Uterus (tissue), 4 donors: ENCODE measurements around the gene NFXL1. TPM values are rescaled to one million over a fixed set of nuclear protein-coding genes. Genes with fewer than 3 reads are reported as not detected.
"Not testable (repeated sequence)": the region's sequence is repeated elsewhere in the genome, so short reads cannot be mapped to it uniquely, and the experiment has no call there.

Experiments used
- DNase-seq, 2 donors: peaks; one replicate each; pipeline ENCODE4 v3.0.0-alpha.2; 2019 to 2020
- H3K27ac ChIP-seq, 2 donors: fragments of 200-600 bp; sonication (generic); 1 replicate in 1 of 2; 2 replicates in 1 of 2; pipeline ENCODE4 v1.5.1; 2016 to 2018
- H3K27me3 ChIP-seq, 2 donors: fragments of 200-600 bp; sonication (generic); one replicate each; pipeline ENCODE4 v1.5.1; 2018 to 2019; ENCODE audit warnings: control low read depth in 1 of 2
- H3K36me3 ChIP-seq, 2 donors: fragments of 200-600 bp; sonication (generic); one replicate each; pipeline ENCODE4 v1.5.1; 2019; ENCODE audit warnings: control low read depth in 1 of 2
- H3K4me1 ChIP-seq, 2 donors: fragments of 200-600 bp; sonication (generic); one replicate each; pipeline ENCODE4 v1.5.1; 2018 to 2019; ENCODE audit warnings: control low read depth in 1 of 2
- H3K4me3 ChIP-seq, 2 donors: fragments of 200-600 bp; sonication (generic); 1 replicate in 1 of 2; 2 replicates in 1 of 2; pipeline ENCODE4 v1.5.1; 2018 to 2019; ENCODE audit warnings: mild to moderate bottlenecking in 1 of 2
- H3K9me3 ChIP-seq, 2 donors: fragments of 200-600 bp; sonication (generic); one replicate each; pipeline ENCODE4 v1.5.1; 2019; ENCODE audit warnings: control low read depth in 1 of 2
- CTCF ChIP-seq, 4 experiments: fragments of 200-600 bp in 2 of 4; fragments of 450-650 bp in 2 of 4; sonication (generic) in 2 of 4; IDR thresholded peaks; one replicate each; pipeline ENCODE4 v1.5.1; 2016 to 2019; ENCODE audit warnings: antibody characterized with exemption in 4 of 4, mild to moderate bottlenecking in 2 of 4, moderate library complexity in 1 of 4
- POLR2A ChIP-seq, 2 donors: fragments of 450-650 bp; IDR thresholded peaks; one replicate each; pipeline ENCODE4 v1.6.1; 2016; ENCODE audit warnings: antibody characterized with exemption in 2 of 2, mild to moderate bottlenecking in 1 of 2, moderate library complexity in 1 of 2
- intact Hi-C: fragments of 100-400 bp; cut with DNase I; formaldehyde crosslinking; loops from one replicate; pipeline ENCODE4 v1.15.1; 2023; ENCODE audit warnings: low total_unique reads
- total RNA-seq, 4 donors: library from RNA; depleted of rRNA in 3 of 4; stranded (reverse); fragments of >200 nt in 3 of 4; gene quantifications; one replicate each; pipeline versions ENCODE4 v1.1.0 to v1.2.4, GENCODE V29; 2014 to 2023
- donor health status: DM: yes; HTN: yes; CAD: no.

The NFXL1 gene
- total RNA-seq, 4 donors from 2014 or later, result 5.9 to 24.9 (median 19.6) TPM

DNA sequence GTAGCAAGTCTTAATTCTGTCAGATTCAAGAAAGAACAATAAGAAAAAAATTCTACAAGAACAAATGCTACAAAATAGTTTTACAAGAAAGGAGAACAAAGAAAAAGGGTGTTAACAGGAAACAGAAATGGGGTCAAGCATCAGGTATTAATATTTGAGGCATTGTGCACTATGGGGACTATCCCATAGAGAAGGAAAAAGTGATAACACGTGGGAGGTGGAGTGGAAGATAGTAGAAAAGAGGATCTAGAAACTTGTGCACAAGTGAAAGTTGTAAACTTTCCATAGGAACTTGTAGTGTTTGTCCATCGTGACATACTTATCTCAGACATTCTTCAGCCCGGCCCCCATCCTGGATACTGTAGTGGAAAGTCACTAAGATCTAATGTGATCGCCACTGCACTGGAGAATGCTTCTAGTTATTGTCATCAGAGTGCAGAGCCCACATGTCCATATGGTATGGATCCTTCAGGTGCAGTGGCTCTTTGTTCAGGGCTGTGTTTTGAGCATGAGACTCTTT lies 15.4 kb upstream of the NFXL1 start:
- Histone ChIP-seq H3K4me3 (no peak overlapping the region), H3K36me3 (no peaks in the 10 kb centered on the region), H3K4me1 (peaks cover 0 to 3% of the 10 kb centered on the region in 2 donors), H3K27ac (no peak overlapping the region), H3K9me3 (no peaks in the 10 kb centered on the region), H3K27me3 (no peaks in the 10 kb centered on the region)
- no peak for TF ChIP-seq POLR2A (IDR thresholded peaks at IDR 0.05)
- TF ChIP-seq CTCF (IDR thresholded peaks at IDR 0.05), result no peak
- intact Hi-C loops, result no loop called here
- no peak for DNase-seq

- intact Hi-C loops, result no loop called here
- no peaks in the 10 kb centered on the region for H3K36me3 ChIP-seq
- peak; percentile 21 to 29 for DNase-seq
- no peak overlapping the region for H3K4me3 ChIP-seq
- no peaks in the 10 kb centered on the region for H3K4me1 ChIP-seq
- no peaks in the 10 kb centered on the region for H3K9me3 ChIP-seq
- TF ChIP-seq POLR2A (IDR thresholded peaks at IDR 0.05) (no peak), CTCF (IDR thresholded peaks at IDR 0.05) (peak; percentile 35 to 59 (median 48))
- no peaks in the 10 kb centered on the region for H3K27me3 ChIP-seq
- no peak overlapping the region for H3K27ac ChIP-seq
Observed at GRCh38 chr4:47926667-47927258, 12.4 kb upstream of the NFXL1 start.

- DNase-seq, H3K9me3 ChIP-seq, intact Hi-C loops, H3K27me3 ChIP-seq, H3K36me3 ChIP-seq, H3K27ac ChIP-seq, H3K4me3 ChIP-seq, H3K4me1 ChIP-seq: not testable (repeated sequence)
Observed at GRCh38 chr4:47923261-47923608, 8.9 kb upstream of the NFXL1 start.

DNA sequence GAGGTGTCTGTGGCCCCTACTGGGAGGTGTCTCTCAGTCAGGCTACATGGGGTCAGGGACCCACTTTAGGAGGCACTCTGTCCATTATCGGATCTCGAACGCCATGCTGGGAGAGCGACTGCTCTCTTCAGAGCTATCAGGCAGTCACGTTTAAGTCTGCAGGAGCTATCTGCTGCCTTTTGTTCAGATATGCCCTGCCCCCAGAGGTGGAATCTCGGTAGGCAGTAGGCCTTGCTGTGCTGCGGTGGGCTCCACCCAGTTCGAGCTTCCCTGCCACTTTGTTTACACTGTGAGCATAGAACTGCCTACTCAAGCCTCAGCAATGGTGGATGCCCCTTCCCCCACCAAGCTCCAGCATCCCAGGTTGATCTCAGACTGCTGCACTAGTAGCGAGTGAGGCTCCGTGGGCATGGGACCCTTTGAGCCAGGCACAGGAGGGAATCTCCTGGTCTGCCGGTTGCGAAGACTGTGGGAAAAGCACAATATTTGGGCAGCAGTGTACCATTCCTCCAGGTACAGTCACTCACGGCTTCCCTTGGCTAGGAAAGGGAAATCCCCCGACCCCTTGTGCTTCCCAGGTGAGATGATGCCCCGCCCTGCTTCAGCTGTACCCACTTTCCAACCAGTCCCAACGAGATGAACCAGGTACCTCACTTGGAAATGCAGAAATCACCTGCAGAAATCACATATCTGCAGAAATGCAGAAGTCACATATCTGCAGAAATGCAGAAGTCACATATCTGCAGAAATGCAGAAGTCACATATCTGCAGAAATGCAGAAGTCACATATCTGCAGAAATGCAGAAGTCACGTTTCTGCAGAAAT lies 8.3 kb upstream of the NFXL1 start:
- H3K4me1 ChIP-seq, H3K36me3 ChIP-seq, H3K27ac ChIP-seq, H3K27me3 ChIP-seq, intact Hi-C loops, H3K9me3 ChIP-seq, H3K4me3 ChIP-seq, DNase-seq: not testable (repeated sequence)

GRCh38 chr4:47917163-47917562 lies 2.8 kb upstream of the NFXL1 start:
- intact Hi-C loops, DNase-seq, H3K36me3 ChIP-seq, H3K27ac ChIP-seq, H3K4me3 ChIP-seq, H3K27me3 ChIP-seq, H3K4me1 ChIP-seq, H3K9me3 ChIP-seq: not testable (repeated sequence)

GRCh38 chr4:47915378-47915777 lies 995 bp upstream of the NFXL1 start:
- H3K9me3 ChIP-seq, result no peaks in the 10 kb centered on the region
- intact Hi-C loops, result no loop called here
- no peaks in the 10 kb centered on the region for H3K27me3 ChIP-seq
- TF ChIP-seq POLR2A (IDR thresholded peaks at IDR 0.05) (no peak), CTCF (IDR thresholded peaks at IDR 0.05) (no peak)
- H3K4me1 ChIP-seq, result no peaks in the 10 kb centered on the region
- no peak for DNase-seq
- H3K36me3 ChIP-seq, result no peaks in the 10 kb centered on the region
- no peak overlapping the region for H3K27ac ChIP-seq
- H3K4me3 ChIP-seq, result no peak overlapping the region
